ENCODE results near the gene SERPINF2. TPM values are rescaled to one million over a fixed set of nuclear protein-coding genes. Genes with fewer than 3 reads are reported as not detected.
"Not testable (repeated sequence)": the region's sequence is repeated elsewhere in the genome, so short reads cannot be mapped to it uniquely, and the experiment has no call there.

Gene SERPINF2
- polyA plus RNA-seq, 1 donor from 2014 or later: not detected

GRCh38 chr17:1797323-1797722 is 54.7 kb downstream of the SERPINF2 start:
- no peaks in the 10 kb centered on the region for H3K9me3 ChIP-seq (ENCODE audit: low read length)
- no peak overlapping the region for H2AFZ ChIP-seq (ENCODE audit: low read depth, low read length)
- no peaks in the 10 kb centered on the region for H4K20me1 ChIP-seq (ENCODE audit: insufficient read depth)
- no peak overlapping the region for H3K4me3 ChIP-seq (ENCODE audit: low read length)
- no peaks in the 10 kb centered on the region for H3K79me2 ChIP-seq (replicated peaks; ENCODE audit: insufficient read depth, low read length)
- H3F3A ChIP-seq (ENCODE audit: insufficient read depth, low read length, poor library complexity, severe bottlenecking): no peaks in the 10 kb centered on the region
- no peaks in the 10 kb centered on the region for H3K36me3 ChIP-seq (ENCODE audit: insufficient read depth, low read length)
- H3K9ac ChIP-seq (ENCODE audit: low read length): no peak overlapping the region
- no peak overlapping the region for H3K4me2 ChIP-seq (ENCODE audit: low read length)
- no peaks in the 10 kb centered on the region for H3K9me2 ChIP-seq (ENCODE audit: insufficient read depth, low read length)
- no peak for TF ChIP-seq EP300 (conservative IDR thresholded peaks at IDR 0.05; ENCODE audit: poor library complexity, severe bottlenecking)
- TF ChIP-seq CTCF (IDR thresholded peaks at IDR 0.05; ENCODE audit: poor library complexity, severe bottlenecking): no peak
- TF ChIP-seq SMC3 (conservative IDR thresholded peaks at IDR 0.05; ENCODE audit: poor library complexity): no peak
- no peak for TF ChIP-seq TAF1 (IDR thresholded peaks at IDR 0.05; ENCODE audit: low read depth)
- TF ChIP-seq POLR2AphosphoS5 (IDR thresholded peaks at IDR 0.05): no peak
- no peak for TF ChIP-seq MXI1 (conservative IDR thresholded peaks at IDR 0.05; ENCODE audit: poor library complexity, severe bottlenecking)
- H3K27ac ChIP-seq (ENCODE audit: low read length): peak overlapping the region; percentile 35
- no peaks in the 10 kb centered on the region for H3K27me3 ChIP-seq (ENCODE audit: insufficient read depth, low read depth, low read length)

DNA sequence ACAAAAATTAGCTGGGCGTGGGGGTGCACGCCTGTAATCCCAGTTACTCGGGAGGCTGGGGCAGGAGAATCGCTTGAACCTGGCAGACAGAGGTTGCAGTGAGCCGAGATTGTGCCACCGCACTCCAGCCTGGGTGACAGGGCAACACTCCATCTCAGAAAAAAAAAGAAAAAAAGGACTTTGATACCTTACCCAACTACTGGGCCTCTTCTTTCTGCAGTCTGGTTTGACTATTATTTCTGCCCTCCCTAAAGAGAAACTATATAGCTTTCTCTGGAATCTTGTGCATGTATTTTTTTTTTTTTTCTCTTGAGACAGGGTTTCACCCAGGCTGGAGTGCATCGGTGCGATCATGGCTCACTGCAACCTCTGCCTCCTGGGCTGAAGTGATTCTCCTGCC is 55.2 kb downstream of the SERPINF2 start:
- not testable (repeated sequence) for H3K9me2 ChIP-seq (ENCODE audit: insufficient read depth, low read length); H3K4me2 ChIP-seq (ENCODE audit: low read length); H3K4me3 ChIP-seq (ENCODE audit: low read length); H4K20me1 ChIP-seq (ENCODE audit: insufficient read depth); H3K27ac ChIP-seq (ENCODE audit: low read length); H3F3A ChIP-seq (ENCODE audit: insufficient read depth, low read length, poor library complexity, severe bottlenecking); H3K9ac ChIP-seq (ENCODE audit: low read length); H3K79me2 ChIP-seq (replicated peaks; ENCODE audit: insufficient read depth, low read length); H3K9me3 ChIP-seq (ENCODE audit: low read length); H3K27me3 ChIP-seq (ENCODE audit: insufficient read depth, low read depth, low read length); H2AFZ ChIP-seq (ENCODE audit: low read depth, low read length); H3K36me3 ChIP-seq (ENCODE audit: insufficient read depth, low read length)

- H3K9ac ChIP-seq (ENCODE audit: low read length): no peak overlapping the region
- H3K9me3 ChIP-seq (ENCODE audit: low read length): no peaks in the 10 kb centered on the region
- no peaks in the 10 kb centered on the region for H3K9me2 ChIP-seq (ENCODE audit: insufficient read depth, low read length)
- H3K27ac ChIP-seq (ENCODE audit: low read length): no peak overlapping the region
- no peak overlapping the region for H3K4me2 ChIP-seq (ENCODE audit: low read length)
- no peaks in the 10 kb centered on the region for H3K27me3 ChIP-seq (ENCODE audit: insufficient read depth, low read depth, low read length)
- no peaks in the 10 kb centered on the region for H4K20me1 ChIP-seq (ENCODE audit: insufficient read depth)
- H3K36me3 ChIP-seq (ENCODE audit: insufficient read depth, low read length): no peaks in the 10 kb centered on the region
- H3K79me2 ChIP-seq (replicated peaks; ENCODE audit: insufficient read depth, low read length): no peaks in the 10 kb centered on the region
- H3K4me3 ChIP-seq (ENCODE audit: low read length): no peak overlapping the region
- TF ChIP-seq MXI1 (conservative IDR thresholded peaks at IDR 0.05; ENCODE audit: poor library complexity, severe bottlenecking) (no peak), POLR2AphosphoS5 (IDR thresholded peaks at IDR 0.05) (no peak), TAF1 (IDR thresholded peaks at IDR 0.05; ENCODE audit: low read depth) (no peak), SMC3 (conservative IDR thresholded peaks at IDR 0.05; ENCODE audit: poor library complexity) (no peak), EZH2 (IDR thresholded peaks at IDR 0.05; ENCODE audit: borderline replicate concordance, insufficient read depth, low read length, poor library complexity, severe bottlenecking) (no peak), EP300 (conservative IDR thresholded peaks at IDR 0.05; ENCODE audit: poor library complexity, severe bottlenecking) (no peak), RAD21 (conservative IDR thresholded peaks at IDR 0.05) (no peak), CTCF (IDR thresholded peaks at IDR 0.05; ENCODE audit: poor library complexity, severe bottlenecking) (no peak)
- TF ChIP-seq, protein P1, sequence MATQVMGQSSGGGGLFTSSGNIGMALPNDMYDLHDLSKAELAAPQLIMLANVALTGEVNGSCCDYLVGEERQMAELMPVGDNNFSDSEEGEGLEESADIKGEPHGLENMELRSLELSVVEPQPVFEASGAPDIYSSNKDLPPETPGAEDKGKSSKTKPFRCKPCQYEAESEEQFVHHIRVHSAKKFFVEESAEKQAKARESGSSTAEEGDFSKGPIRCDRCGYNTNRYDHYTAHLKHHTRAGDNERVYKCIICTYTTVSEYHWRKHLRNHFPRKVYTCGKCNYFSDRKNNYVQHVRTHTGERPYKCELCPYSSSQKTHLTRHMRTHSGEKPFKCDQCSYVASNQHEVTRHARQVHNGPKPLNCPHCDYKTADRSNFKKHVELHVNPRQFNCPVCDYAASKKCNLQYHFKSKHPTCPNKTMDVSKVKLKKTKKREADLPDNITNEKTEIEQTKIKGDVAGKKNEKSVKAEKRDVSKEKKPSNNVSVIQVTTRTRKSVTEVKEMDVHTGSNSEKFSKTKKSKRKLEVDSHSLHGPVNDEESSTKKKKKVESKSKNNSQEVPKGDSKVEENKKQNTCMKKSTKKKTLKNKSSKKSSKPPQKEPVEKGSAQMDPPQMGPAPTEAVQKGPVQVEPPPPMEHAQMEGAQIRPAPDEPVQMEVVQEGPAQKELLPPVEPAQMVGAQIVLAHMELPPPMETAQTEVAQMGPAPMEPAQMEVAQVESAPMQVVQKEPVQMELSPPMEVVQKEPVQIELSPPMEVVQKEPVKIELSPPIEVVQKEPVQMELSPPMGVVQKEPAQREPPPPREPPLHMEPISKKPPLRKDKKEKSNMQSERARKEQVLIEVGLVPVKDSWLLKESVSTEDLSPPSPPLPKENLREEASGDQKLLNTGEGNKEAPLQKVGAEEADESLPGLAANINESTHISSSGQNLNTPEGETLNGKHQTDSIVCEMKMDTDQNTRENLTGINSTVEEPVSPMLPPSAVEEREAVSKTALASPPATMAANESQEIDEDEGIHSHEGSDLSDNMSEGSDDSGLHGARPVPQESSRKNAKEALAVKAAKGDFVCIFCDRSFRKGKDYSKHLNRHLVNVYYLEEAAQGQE (IDR thresholded peaks at IDR 0.05; ENCODE audit: borderline replicate concordance): no peak
- H2AFZ ChIP-seq (ENCODE audit: low read depth, low read length): no peak overlapping the region
- H3F3A ChIP-seq (ENCODE audit: insufficient read depth, low read length, poor library complexity, severe bottlenecking): no peaks in the 10 kb centered on the region
These were observed 57.6 kb downstream of the SERPINF2 start for GRCh38 chr17:1800240-1800639.

Measured in neural cell (in vitro differentiated cells).